ENCODE data around the gene PACRG. TPM values are rescaled to one million over a fixed set of nuclear protein-coding genes. Genes with fewer than 3 reads are reported as not detected.

PACRG gene
- polyA plus RNA-seq, 1 of the 3 experiments (the other 2 are of a cell fraction): 0.56 TPM

- WGBS (ENCODE audit: low lambda C conversion rate): 84% methylated on average over 10 of the region's 12 CpGs
- Histone ChIP-seq H4K20me1 (ENCODE audit: insufficient read depth) (no peaks in the 10 kb centered on the region), H3K79me2 (ENCODE audit: insufficient read depth) (no peaks in the 10 kb centered on the region), H3K9me2 (no peaks in the 10 kb centered on the region), H3K4me3 (ENCODE audit: low read depth in 2 of 2, low read length in 1 of 2) (no peak overlapping the region), H3K27ac (ENCODE audit: low read depth in 2 of 2, low read length in 1 of 2) (no peak overlapping the region), H3K4me2 (no peak overlapping the region), H2AFZ (ENCODE audit: low read depth) (no peak overlapping the region), H3K27me3 (ENCODE audit: insufficient read depth) (no peaks in the 10 kb centered on the region), H3K9ac (no peak overlapping the region), H3K36me3 (replicated peaks in 1 of 2; ENCODE audit: control insufficient read depth in 1 of 2, insufficient read depth in 2 of 2, low read length in 1 of 2) (no peaks in the 10 kb centered on the region), H3K9me3 (no peaks in the 10 kb centered on the region), H3K4me1 (ENCODE audit: control insufficient read depth in 1 of 2, insufficient read depth in 2 of 2, low read depth in 1 of 2, low read length in 1 of 2) (no peaks in the 10 kb centered on the region), H3F3A (replicated peaks; ENCODE audit: insufficient read depth) (no peaks in the 10 kb centered on the region)
- CTCF ChIA-PET: no interaction called here
- DNase-seq: no peak
- TF ChIP-seq, protein P1, sequence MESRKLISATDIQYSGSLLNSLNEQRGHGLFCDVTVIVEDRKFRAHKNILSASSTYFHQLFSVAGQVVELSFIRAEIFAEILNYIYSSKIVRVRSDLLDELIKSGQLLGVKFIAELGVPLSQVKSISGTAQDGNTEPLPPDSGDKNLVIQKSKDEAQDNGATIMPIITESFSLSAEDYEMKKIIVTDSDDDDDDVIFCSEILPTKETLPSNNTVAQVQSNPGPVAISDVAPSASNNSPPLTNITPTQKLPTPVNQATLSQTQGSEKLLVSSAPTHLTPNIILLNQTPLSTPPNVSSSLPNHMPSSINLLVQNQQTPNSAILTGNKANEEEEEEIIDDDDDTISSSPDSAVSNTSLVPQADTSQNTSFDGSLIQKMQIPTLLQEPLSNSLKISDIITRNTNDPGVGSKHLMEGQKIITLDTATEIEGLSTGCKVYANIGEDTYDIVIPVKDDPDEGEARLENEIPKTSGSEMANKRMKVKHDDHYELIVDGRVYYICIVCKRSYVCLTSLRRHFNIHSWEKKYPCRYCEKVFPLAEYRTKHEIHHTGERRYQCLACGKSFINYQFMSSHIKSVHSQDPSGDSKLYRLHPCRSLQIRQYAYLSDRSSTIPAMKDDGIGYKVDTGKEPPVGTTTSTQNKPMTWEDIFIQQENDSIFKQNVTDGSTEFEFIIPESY (IDR thresholded peaks at IDR 0.05; ENCODE audit: borderline replicate concordance, low read depth): no peak
- TF ChIP-seq RFX5 (IDR thresholded peaks at IDR 0.05; ENCODE audit: low read length): no peak
- TF ChIP-seq, protein P2, sequence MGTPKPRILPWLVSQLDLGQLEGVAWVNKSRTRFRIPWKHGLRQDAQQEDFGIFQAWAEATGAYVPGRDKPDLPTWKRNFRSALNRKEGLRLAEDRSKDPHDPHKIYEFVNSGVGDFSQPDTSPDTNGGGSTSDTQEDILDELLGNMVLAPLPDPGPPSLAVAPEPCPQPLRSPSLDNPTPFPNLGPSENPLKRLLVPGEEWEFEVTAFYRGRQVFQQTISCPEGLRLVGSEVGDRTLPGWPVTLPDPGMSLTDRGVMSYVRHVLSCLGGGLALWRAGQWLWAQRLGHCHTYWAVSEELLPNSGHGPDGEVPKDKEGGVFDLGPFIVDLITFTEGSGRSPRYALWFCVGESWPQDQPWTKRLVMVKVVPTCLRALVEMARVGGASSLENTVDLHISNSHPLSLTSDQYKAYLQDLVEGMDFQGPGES (IDR thresholded peaks at IDR 0.05; ENCODE audit: low read depth, low read length): no peak
- no peak for TF ChIP-seq MAX (IDR thresholded peaks at IDR 0.05; ENCODE audit: low read depth)
- TF ChIP-seq MXI1 (IDR thresholded peaks at IDR 0.05; ENCODE audit: low read depth, low read length): no peak
- TF ChIP-seq EP300 (IDR thresholded peaks at IDR 0.05; ENCODE audit: borderline replicate concordance in 1 of 2, low read depth in 1 of 2, low read length in 1 of 2): no peak
- no peak for TF ChIP-seq CHD2 (IDR thresholded peaks at IDR 0.05; ENCODE audit: low read length, partially characterized antibody)
- no peak for TF ChIP-seq RCOR1 (IDR thresholded peaks at IDR 0.05; ENCODE audit: low read length)
- TF ChIP-seq SIN3A (IDR thresholded peaks at IDR 0.05; ENCODE audit: borderline replicate concordance, low read depth, low read length): no peak
- POLR2A ChIA-PET: no interaction called here
Observed at GRCh38 chr6:163338671-163339405, 611.1 kb downstream of the PACRG start.

GRCh38 chr6:163339466-163339865 lies 611.7 kb downstream of the PACRG start:
- H2AFZ ChIP-seq (ENCODE audit: low read depth): no peak overlapping the region

More at GRCh38 chr6:163339466-163339865, 611.7 kb downstream of the PACRG start:
- Histone ChIP-seq H3K36me3 (replicated peaks in 1 of 2; ENCODE audit: control insufficient read depth in 1 of 2, insufficient read depth in 2 of 2, low read length in 1 of 2) (no peaks in the 10 kb centered on the region), H3F3A (replicated peaks; ENCODE audit: insufficient read depth) (no peaks in the 10 kb centered on the region), H3K79me2 (ENCODE audit: insufficient read depth) (no peaks in the 10 kb centered on the region), H3K4me1 (ENCODE audit: control insufficient read depth in 1 of 2, insufficient read depth in 2 of 2, low read depth in 1 of 2, low read length in 1 of 2) (no peaks in the 10 kb centered on the region), H3K9me3 (no peaks in the 10 kb centered on the region), H4K20me1 (ENCODE audit: insufficient read depth) (no peaks in the 10 kb centered on the region), H3K9ac (no peak overlapping the region), H3K9me2 (no peaks in the 10 kb centered on the region), H3K4me2 (no peak overlapping the region), H3K4me3 (ENCODE audit: low read depth in 2 of 2, low read length in 1 of 2) (no peak overlapping the region), H3K27ac (ENCODE audit: low read depth in 2 of 2, low read length in 1 of 2) (no peak overlapping the region), H3K27me3 (ENCODE audit: insufficient read depth) (no peaks in the 10 kb centered on the region)
- TF ChIP-seq TCF12 (IDR thresholded peaks at IDR 0.05) (no peak), MXI1 (IDR thresholded peaks at IDR 0.05; ENCODE audit: low read depth, low read length) (no peak), FOXM1 (IDR thresholded peaks at IDR 0.05; ENCODE audit: low read depth) (no peak)
- ChIA-PET CTCF (no interaction called here), POLR2A (no interaction called here)
- DNase-seq: no peak
- WGBS (ENCODE audit: low lambda C conversion rate): 77% methylated on average over 5 of the region's 5 CpGs
